Kidney (tissue), 14 donors: ENCODE results near the gene RPS6KA2. TPM values are rescaled to one million over a fixed set of nuclear protein-coding genes. Genes with fewer than 3 reads are reported as not detected.

Source experiments
- DNase-seq, 5 donors: peaks; one replicate each; pipeline ENCODE4 v3.0.0-alpha.2; 2013 to 2020
- FAIRE-seq: peaks from 2 replicates; lab custom pipeline; 2012; peaks lifted over from hg19 to GRCh38; lab: Jason Lieb, UNC
- H3K27ac ChIP-seq, 2 donors: one replicate each; pipeline ENCODE4 v1.7.0; 2013; ENCODE audit warnings: low read depth in 2 of 2, low read length in 2 of 2, inconsistent platforms in 1 of 2
- H3K27me3 ChIP-seq: one replicate; pipeline ENCODE4 v1.7.1; 2013; ENCODE audit warnings: low read length, inconsistent platforms; ENCODE audit not compliant: control insufficient read depth, insufficient read depth
- H3K36me3 ChIP-seq, 3 donors: one replicate each; pipeline versions ENCODE4 v1.7.0 to v1.7.1; 2013; ENCODE audit warnings: low read length in 3 of 3, control low read depth in 1 of 3, inconsistent platforms in 1 of 3; ENCODE audit not compliant: insufficient read depth in 3 of 3, control insufficient read depth in 2 of 3
- H3K4me1 ChIP-seq, 3 donors: one replicate each; pipeline versions ENCODE4 v1.7.0 to v1.7.1; 2013; ENCODE audit warnings: low read length in 3 of 3, inconsistent platforms in 1 of 3, low read depth in 1 of 3; ENCODE audit not compliant: control insufficient read depth in 2 of 3, insufficient read depth in 2 of 3
- H3K4me3 ChIP-seq, 3 donors: one replicate each; pipeline versions ENCODE4 v1.7.0 to v1.8.1; 2013; ENCODE audit warnings: low read length in 3 of 3, control low read depth in 1 of 3, inconsistent platforms in 1 of 3
- H3K9ac ChIP-seq, 3 donors: one replicate each; pipeline versions ENCODE4 v1.7.0 to v1.7.1; 2013; ENCODE audit warnings: low read length in 3 of 3, control low read depth in 1 of 3, inconsistent platforms in 1 of 3
- H3K9me3 ChIP-seq, 3 donors: one replicate each; pipeline versions ENCODE4 v1.7.0 to v1.7.1; 2013; ENCODE audit warnings: low read length in 3 of 3, control low read depth in 1 of 3, inconsistent platforms in 1 of 3; ENCODE audit not compliant: control insufficient read depth in 2 of 3, insufficient read depth in 1 of 3
- CTCF ChIP-seq: IDR thresholded peaks from 3 replicates; pipeline ENCODE4 v1.5.1; 2012; ENCODE audit warnings: mild to moderate bottlenecking, moderate library complexity, borderline replicate concordance; ENCODE audit not compliant: insufficient read depth; ENCODE audit errors: extremely low read depth
- intact Hi-C: fragments of 100-400 bp; cut with DNase I; formaldehyde crosslinking; loops from one replicate; pipeline ENCODE4 v1.11.1; 2022
- polyA plus RNA-seq: library from polyadenylated mRNA; stranded (reverse); fragments of 350-450 nt; fragmentation: Illumina TruSeq; extraction: RNeasy Lipid Tissue Mini Kit (QIAGEN cat#74804); gene quantifications from one replicate; pipeline ENCODE4 v1.2.3, GENCODE V29; 2014; ENCODE audit warnings: low read depth, low replicate concordance; ENCODE audit not compliant: insufficient read depth
- total RNA-seq: library from RNA; stranded (reverse); fragmentation: NEBNext Ultra II Directional; extraction: Animal tissue kit (Norgen Biotek cat#: 25700); gene quantifications from one replicate; pipeline ENCODE4 v1.2.1, GENCODE V29; 2021
- donor health status: control.
- donor health status: control.
- donor health status: control.
- donor health status: control.
- donor health status: control.
- donor health status: DM: yes; HTN: yes; CAD: no.
- donor health status: Normal renal cell carcinoma (clear cell type).

Gene RPS6KA2
- total and polyA plus RNA-seq, 2 donors from 2014 or later: 12.3 to 61.2 TPM

DNA sequence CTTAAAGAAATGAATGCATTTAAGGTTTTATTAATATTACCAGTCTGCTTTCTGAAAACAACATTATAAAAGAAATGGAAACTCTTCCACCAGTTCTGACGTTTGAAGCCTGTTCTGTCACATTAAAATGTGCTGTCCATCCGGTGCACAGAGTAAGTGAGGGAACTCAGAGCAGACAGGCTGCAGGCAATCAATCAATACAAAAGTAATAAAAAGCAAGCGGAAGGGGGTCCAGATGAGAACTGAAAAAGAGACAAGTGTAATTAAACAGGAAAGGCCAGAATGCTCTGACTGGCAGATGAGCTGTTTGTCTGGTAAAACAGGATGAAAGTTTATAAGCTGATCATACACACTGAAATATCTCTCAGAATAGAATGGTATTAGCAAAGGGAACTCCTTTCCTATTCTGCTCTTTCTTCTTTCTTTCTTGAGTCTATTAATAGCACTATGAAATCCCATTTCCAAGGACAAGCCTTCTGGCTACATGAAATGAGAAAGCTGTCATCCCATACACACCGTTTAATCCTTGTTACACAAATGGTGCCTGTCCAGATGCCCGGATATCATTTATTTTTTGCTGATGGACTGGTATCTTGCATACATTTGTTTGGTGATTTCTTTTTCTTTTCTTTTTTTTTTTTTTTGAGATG, 134.8 kb downstream of the RPS6KA2 start:
- Histone ChIP-seq H3K27me3 (no peaks in the 10 kb centered on the region), H3K4me1 (peaks cover 0 to 6% (median 0%) of the 10 kb centered on the region in 3 donors), H3K27ac (no peak overlapping the region), H3K4me3 (no peak overlapping the region), H3K9ac (no peak overlapping the region), H3K36me3 (peaks cover 0 to 4% (median 2%) of the 10 kb centered on the region in 3 donors), H3K9me3 (no peaks in the 10 kb centered on the region)
- FAIRE-seq (no peak), DNase-seq (peak in 2 of 5 donors; percentile 37 to 42)
- no peak for TF ChIP-seq CTCF
- intact Hi-C loops: no loop called here

DNA sequence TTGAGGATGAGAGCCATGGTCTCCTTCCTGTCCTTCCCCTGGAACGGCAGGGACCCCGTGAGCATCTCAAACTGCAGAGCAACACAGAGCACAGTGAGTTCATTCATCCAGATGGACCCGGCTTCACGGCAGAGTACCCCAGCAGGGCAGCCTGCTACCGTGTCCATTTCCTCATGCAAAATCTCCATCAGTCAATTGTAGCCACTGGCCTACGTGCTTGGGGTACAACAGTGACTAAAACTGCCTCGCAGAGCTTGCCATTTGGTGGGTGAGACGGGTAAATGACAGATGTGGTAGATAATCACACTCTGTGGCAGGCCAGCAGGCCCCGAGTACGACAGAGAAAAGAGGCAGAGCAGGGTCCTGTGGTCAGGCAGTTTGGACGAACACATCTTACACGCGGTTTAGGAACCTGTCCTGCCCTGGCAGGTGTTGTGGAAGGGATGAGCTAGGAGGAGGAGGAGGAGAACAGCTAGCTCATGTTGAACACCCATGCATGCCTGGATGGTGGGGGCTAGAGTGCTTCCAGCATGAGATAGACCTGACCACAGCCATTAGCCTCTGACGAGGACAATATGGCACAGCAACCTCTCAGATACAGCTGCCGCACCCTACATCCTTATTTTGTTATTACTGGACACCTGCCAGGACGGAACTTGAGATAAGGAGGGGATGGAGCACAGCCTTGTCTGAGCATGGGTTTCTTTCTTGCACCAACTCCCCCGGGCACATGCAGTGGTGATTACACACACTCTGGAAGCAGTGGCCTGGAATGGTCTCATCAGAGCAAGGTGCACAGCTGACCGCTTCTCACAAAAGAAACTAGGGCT, 136.2 kb downstream of the RPS6KA2 start:
- FAIRE-seq: no peak
- H3K4me3 ChIP-seq: no peak overlapping the region
- no peak overlapping the region for H3K27ac ChIP-seq
- peaks cover 0 to 6% (median 0%) of the 10 kb centered on the region in 3 donors for H3K4me1 ChIP-seq
- no peaks in the 10 kb centered on the region for H3K9me3 ChIP-seq
- peak; percentile 37 to 95 (median 81) for DNase-seq
- H3K36me3 ChIP-seq: peaks cover 0 to 7% (median 6%) of the 10 kb centered on the region in 3 donors
- no peaks in the 10 kb centered on the region for H3K27me3 ChIP-seq
- intact Hi-C loops: no loop called here
- H3K9ac ChIP-seq: no peak overlapping the region
- TF ChIP-seq CTCF: no peak

GRCh38 chr6:166489301-166490155, 137.5 kb downstream of the RPS6KA2 start:
- H3K4me3 ChIP-seq: no peak overlapping the region
- H3K9me3 ChIP-seq: no peaks in the 10 kb centered on the region
- no peaks in the 10 kb centered on the region for H3K27me3 ChIP-seq
- H3K9ac ChIP-seq: no peak overlapping the region
- intact Hi-C loops: no loop called here
- H3K27ac ChIP-seq: no peak overlapping the region
- peaks cover 0 to 7% (median 6%) of the 10 kb centered on the region in 3 donors for H3K36me3 ChIP-seq
- peaks cover 0 to 6% (median 0%) of the 10 kb centered on the region in 3 donors for H3K4me1 ChIP-seq
- TF ChIP-seq CTCF: no peak
- DNase-seq (peak in 1 of 5 donors; percentile 29), FAIRE-seq (no peak)
